ENCODE results near the gene PRXL2A.
A peak's percentile ranks its signal among the peaks of the same experiment; 100 is the strongest.
"Not testable (repeated sequence)": the region's sequence is repeated elsewhere in the genome, so short reads cannot be mapped to it uniquely, and the experiment has no call there.

Gene PRXL2A

DNA sequence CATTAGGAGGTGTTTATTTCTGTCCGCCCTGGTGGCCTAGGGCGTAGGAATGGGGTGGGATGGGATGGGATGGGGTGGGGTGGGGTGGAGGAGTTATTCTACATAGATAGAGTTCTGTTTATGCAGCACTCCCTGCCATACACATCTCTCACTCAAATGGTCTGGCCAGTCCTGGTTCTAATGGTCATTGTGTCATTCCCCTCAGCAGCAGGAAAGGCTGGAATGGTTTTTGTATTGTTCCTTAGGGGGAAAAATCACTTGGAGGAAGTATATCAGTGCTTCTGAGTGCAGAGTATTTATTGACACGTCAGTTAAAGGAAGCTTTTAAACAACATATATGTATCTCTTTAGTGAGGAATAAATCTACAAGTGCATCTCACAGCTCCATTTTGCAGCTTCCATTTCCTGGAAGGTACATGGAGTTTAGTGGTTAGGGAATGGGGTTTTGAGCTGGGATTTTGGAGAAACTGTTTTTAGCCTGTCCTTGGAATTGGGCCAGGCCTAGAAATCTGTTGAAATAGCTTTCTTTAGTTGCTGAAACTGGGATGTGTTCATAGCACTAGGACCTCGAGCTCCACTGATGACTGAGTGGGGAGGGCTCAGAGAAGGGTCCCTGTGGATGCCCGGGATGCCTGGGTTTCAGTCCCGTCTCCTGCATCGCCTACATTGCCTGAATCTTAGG lies 54.1 kb downstream of the PRXL2A start:
- DNase-seq: no peak

DNA sequence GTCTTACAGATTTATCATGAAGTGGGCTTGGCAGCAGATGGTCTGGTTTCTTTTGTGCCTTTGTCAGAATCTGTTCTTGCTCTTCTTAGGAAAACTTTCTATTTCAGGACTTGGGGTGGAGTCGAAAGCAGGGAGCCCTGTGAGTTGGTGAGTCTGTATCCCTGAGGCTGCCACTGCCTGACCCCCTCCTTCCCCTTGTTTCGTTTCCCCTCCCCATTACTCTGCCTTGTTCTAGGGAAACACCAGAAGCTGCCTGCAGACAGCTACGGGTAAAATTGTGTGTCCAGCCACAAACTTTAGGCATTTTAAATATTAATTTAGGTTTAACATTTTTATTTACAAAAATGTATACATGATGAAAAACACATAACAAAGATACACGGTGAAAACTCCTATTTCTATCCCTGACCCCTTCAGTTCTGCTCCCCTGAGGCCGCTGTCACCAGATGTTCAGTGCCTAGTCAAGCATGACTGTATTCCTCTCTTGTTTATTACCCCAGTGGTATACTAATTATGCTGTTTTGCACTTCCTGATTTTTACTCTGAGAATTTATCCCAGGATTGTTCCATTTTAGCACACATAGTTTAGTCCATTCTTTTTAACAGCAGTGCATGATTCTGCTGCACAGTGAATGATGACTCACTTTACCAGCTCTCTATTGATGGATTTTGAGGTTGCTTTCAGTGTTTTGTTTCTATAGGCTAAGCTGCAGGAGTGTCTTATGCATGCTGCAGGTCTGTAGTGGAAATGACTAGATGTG lies 54.8 kb downstream of the PRXL2A start:
- DNase-seq: no peak

GRCh38 chr10:80463868-80464267 lies 55.5 kb downstream of the PRXL2A start:
- no peak for DNase-seq

DNA sequence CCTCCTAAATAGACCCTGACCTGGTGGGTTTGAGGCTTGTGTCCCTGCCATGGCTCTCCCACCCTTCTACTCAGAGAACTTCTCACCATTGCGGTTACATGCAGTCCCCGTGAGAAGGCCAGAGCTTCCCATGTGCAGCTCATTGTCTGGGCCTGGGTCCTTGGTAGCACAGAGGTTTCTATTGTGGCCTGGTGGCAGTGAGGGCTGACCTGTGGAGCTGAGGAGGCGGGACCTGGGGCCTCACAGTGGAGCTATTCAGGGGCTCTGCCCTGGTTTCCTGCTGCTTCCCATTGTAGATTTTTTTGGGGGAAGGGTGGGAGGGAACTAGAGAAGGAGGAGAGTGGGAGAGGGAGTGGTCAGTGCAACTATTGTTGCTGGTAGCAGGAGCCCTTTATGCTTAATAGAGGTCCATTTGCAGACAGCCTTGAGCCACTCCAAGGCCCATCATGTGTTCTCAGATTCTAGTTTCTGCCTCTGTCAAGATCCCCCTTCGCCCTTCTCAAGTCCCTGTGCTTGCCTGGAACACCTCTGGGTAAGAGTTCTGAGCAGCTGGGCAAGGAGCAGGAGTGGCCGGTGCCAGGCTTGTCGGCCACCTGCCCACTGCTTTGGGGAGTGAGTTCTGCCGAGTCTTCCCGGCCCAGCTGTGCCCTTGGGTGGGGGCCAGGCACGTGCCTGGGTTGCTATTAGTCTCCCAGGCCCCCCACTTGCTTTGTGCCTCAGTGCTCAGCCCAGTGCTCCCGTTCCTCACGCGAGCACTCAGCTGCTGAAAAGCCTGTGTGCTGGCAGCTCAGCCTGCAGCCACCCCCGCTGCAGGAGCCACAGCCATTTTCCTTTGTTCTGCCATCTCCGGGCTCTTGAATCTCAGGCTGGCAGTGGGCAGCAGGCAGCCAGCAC lies 56.5 kb downstream of the PRXL2A start:
- no peak for DNase-seq

GRCh38 chr10:80465451-80465835 lies 57.1 kb downstream of the PRXL2A start:
- DNase-seq: no peak

DNA sequence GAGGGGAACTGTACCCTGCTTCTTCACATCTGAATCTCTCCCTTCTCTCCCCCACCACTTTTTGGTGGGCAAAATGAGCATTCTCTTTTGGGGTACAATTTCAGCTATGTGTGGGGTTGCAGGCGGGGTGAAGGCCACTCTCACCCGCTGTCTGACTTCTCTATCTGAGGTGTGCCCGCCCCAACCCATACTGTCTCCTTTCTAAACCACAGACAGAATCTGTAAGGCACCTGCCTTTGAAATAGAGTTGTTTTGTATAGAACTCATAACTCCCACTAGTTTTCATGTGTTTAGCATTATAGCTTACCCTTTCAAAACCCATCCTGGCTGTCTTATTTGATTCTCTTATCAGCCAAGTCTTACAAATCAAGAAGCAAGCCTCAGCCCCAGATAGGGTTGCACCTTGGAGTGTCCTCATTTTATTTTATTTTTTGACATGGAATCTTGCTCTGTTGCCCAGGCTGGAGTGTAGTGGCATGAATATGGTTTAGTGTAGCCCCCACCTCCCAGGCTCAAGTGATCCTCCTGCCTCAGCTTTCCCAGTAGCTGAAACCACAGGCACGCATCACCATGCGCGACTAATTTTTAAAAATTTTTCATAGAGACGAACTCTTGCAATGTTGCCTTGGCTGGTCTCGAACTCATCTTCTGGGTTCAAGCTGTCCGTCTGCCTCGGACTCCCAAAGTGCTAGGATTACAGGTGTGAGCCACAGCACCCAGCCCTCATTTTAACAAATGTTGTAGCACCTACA lies 57.7 kb downstream of the PRXL2A start:
- DNase-seq: peak; percentile 33

GRCh38 chr10:80466724-80467326 lies 58.5 kb downstream of the PRXL2A start:
- DNase-seq: no peak

DNA sequence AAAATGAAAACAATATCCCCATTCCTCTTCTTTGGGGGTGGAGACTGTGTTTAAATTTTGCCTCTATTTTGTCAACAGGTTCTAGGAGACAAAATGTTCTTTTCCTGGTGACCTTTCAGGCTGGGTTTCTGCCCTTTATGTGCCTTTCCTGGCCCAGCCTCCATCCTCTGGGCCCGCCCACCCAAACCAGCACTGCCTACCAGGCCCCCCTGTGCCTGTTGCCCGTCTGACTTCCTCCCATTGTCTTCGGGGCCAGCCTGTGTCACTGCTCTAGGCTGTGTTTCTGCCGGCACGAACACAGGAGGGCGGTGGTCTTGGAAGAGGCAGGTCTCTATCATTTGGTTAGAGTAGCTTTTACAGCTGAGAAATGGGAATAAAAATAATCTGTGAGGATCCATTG lies 59.7 kb downstream of the PRXL2A start:
- DNase-seq: peak; percentile 41

DNA sequence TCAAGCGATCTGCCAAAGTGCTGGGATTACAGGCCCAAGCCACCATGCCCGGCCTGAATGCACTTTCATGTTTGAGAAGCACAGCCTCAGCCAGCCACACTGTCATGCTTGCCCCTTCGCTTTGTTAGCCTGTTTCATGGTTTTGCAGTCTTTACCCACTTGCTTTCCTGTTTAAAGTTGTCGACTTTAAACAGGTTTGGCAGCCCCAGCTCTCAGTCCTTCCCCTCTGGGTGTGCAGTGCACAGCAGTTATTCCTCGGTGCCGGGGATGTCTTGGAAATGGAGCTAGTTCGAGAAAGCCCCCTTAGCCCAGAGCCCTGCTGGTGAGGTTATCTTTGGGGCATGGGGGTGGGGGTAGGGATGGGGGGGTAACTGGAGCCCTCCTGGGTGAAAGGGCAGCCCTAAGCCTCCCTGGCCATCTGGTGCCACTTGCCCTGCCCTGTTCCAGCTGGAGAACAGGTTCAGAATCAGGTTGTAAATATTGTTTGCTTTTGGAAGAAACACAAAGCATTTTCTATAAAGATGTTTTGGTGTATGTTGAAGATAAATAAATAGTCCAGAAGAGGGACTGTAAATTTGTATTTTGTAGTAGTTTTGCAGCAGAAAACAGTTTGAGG lies 60.6 kb downstream of the PRXL2A start:
- DNase-seq: no peak

- DNase-seq: no peak
Observed at GRCh38 chr10:80470266-80470665, 61.9 kb downstream of the PRXL2A start.

DNA sequence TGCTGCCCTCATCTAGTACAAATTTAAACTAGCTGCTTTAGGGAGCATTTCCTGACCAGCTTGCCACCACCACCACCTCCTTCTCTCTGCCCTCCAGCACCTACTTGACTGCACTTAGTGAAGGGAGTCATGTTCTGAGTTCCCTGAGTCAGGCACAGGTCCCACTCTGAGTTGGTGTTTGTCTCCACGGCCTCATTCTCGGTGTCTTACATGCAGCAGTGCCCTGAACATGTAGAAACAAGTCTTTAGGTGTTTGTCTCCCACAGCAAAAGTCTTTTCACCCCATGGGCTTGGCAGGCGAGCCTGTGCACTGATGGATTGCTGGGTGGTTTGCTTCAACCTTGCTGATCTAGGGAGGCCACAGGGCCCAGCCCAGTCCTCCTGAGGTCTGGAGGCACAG lies 62.6 kb downstream of the PRXL2A start:
- no peak for DNase-seq

DNA sequence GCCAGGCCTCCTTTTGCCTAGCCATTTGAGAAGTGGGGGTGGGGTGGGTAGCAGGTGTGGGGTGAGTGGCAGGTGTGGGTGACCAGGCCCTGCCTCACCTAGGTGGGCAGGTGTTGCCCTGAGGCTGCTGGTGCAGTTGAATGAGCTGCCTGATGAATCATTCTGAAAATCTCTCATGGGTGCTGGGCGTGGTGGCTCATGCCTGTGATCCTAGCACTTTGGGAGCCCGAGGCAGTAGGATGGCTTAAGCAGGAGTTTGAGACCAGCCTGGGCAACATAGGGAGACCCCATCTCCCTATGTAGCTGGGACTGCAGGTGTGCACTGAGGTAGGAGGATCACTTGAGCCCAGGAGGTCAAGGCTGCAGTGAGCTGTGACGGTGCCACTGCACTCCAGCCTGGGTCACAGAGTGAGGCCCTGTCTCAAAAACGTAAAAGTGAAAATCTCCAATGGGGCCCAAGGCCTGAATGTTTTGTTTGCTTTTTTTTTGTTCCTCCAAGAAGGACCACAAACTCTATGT lies 63.4 kb downstream of the PRXL2A start:
- no peak for DNase-seq

GRCh38 chr10:80472234-80473095 lies 64.1 kb downstream of the PRXL2A start:
- no peak for DNase-seq

- DNase-seq: no peak
Observed at GRCh38 chr10:80473096-80473657, 64.8 kb downstream of the PRXL2A start.

- DNase-seq: no peak
Observed at GRCh38 chr10:80473692-80474596, 65.6 kb downstream of the PRXL2A start.

DNA sequence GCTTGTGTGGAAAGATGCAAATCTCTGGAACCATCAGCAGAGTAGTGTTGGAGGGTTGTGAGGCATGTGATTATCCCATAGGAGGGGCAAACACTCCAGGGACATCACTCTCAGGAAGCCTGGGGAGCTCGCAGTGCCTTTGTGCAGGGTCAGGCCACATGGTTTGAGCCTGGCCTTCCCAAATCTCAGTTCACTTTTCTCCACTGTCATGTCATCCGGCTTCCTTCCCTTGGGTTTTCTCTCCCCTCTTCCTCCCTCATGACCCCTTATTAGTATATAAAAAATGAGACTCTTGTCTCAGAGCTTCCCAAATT lies 66.2 kb downstream of the PRXL2A start:
- no peak for DNase-seq

- no peak for DNase-seq
Observed at GRCh38 chr10:80474941-80475340, 66.6 kb downstream of the PRXL2A start.

- DNase-seq: not testable (repeated sequence)
Observed at GRCh38 chr10:80475641-80476040, 67.3 kb downstream of the PRXL2A start.

DNA sequence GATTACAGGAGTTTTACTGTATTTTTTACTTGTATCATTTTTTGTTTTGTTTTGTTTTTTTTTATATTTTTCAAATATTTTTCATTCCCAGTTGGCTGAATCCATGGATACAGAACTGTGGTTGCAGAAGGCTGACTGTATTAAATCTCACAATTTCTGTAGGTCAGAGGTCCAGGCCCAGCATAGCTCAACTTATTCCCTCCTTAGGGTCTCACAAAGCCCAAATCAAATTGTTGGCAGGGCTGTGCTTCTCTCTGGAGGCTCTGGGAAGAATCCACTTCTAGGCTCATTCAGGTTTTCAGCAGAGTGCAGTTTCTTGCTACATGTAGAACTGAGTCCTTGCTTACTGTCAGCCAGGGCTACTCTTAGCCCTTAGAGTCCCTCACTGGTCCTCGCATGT lies 68.3 kb downstream of the PRXL2A start:
- DNase-seq: no peak
